Neural progenitor cell (in vitro differentiated cells): Measurements from ENCODE around the gene GCK. TPM values are rescaled to one million over a fixed set of nuclear protein-coding genes. Genes with fewer than 3 reads are reported as not detected.
"Not testable (repeated sequence)": the region's sequence is repeated elsewhere in the genome, so short reads cannot be mapped to it uniquely, and the experiment has no call there.

Experiments
- DNase-seq: peaks from one replicate; pipeline ENCODE4 v3.0.0-alpha.2; 2016; ENCODE audit warnings: low spot score
- H2AFZ ChIP-seq: fragments of 200-600 bp; sonication (generic); replicated peaks from 2 replicates; pipeline ENCODE4 v1.6.1; 2016; ENCODE audit warnings: antibody characterized with exemption
- H3F3A ChIP-seq: fragments of 200-600 bp; sonication (generic); 2 replicates; pipeline ENCODE4 v1.6.1; 2016; ENCODE audit warnings: antibody characterized with exemption, low read depth
- H3K27ac ChIP-seq: fragments of 200-600 bp; sonication (generic); 2 replicates; pipeline ENCODE4 v1.5.1; 2016; ENCODE audit warnings: mild to moderate bottlenecking
- H3K27me3 ChIP-seq: fragments of 200-600 bp; sonication (generic); 2 replicates; pipeline ENCODE4 v1.6.1; 2016; ENCODE audit warnings: mild to moderate bottlenecking, moderate library complexity
- H3K36me3 ChIP-seq: fragments of 200-600 bp; sonication (generic); 2 replicates; pipeline ENCODE4 v1.5.1; 2016
- H3K4me1 ChIP-seq: fragments of 200-600 bp; sonication (generic); 2 replicates; pipeline ENCODE4 v1.6.1; 2016; ENCODE audit warnings: mixed run types
- H3K4me2 ChIP-seq: fragments of 200-600 bp; sonication (generic); 2 replicates; pipeline ENCODE4 v1.6.1; 2016
- H3K4me3 ChIP-seq: fragments of 200-600 bp; sonication (generic); 2 replicates; pipeline ENCODE4 v1.5.1; 2016
- H3K79me2 ChIP-seq: fragments of 200-600 bp; sonication (generic); 2 replicates; pipeline ENCODE4 v1.6.1; 2016; ENCODE audit warnings: low read depth
- H3K9ac ChIP-seq: fragments of 200-600 bp; sonication (generic); 2 replicates; pipeline ENCODE4 v1.6.1; 2016
- H3K9me3 ChIP-seq: fragments of 200-600 bp; sonication (generic); 2 replicates; pipeline ENCODE4 v1.5.1; 2016; ENCODE audit warnings: low read depth
- H4K20me1 ChIP-seq: fragments of 200-600 bp; sonication (generic); 2 replicates; pipeline ENCODE4 v1.6.1; 2016; ENCODE audit warnings: low read depth
- H3K27ac Mint-ChIP-seq: 3 replicates; pipeline ENCODE4 v1.8.0; 2021; ENCODE audit warnings: mixed read lengths
- H3K27me3 Mint-ChIP-seq: 2 replicates; pipeline ENCODE4 v1.8.0; 2022; ENCODE audit warnings: low read depth, mild to moderate bottlenecking, inconsistent platforms, moderate library complexity, mixed read lengths; ENCODE audit not compliant: insufficient read depth
- H3K36me3 Mint-ChIP-seq: 3 replicates; pipeline ENCODE4 v1.8.0; 2021; ENCODE audit warnings: mixed read lengths
- H3K4me1 Mint-ChIP-seq: 3 replicates; pipeline ENCODE4 v1.8.0; 2021; ENCODE audit warnings: mixed read lengths
- H3K4me3 Mint-ChIP-seq: 3 replicates; pipeline ENCODE4 v1.8.0; 2021; ENCODE audit warnings: mild to moderate bottlenecking, moderate library complexity, mixed read lengths
- H3K9me3 Mint-ChIP-seq: 3 replicates; pipeline ENCODE4 v1.8.0; 2020; ENCODE audit warnings: mixed read lengths
- EZH2 ChIP-seq: fragments of 200-600 bp; sonication (generic); IDR thresholded peaks from 2 replicates; pipeline ENCODE4 v1.6.1; 2017; ENCODE audit warnings: antibody characterized with exemption, mild to moderate bottlenecking, moderate library complexity
- EZH2phosphoT487 ChIP-seq: fragments of 200-600 bp; sonication (generic); IDR thresholded peaks from 2 replicates; pipeline ENCODE4 v1.6.1; 2017; ENCODE audit warnings: antibody characterized with exemption
- total RNA-seq: library from RNA; depleted of rRNA; stranded (reverse); fragments of >200 nt; gene quantifications from 2 replicates; pipeline ENCODE4 v1.2.3, GENCODE V29; 2015; ENCODE audit warnings: low replicate concordance
- TF ChIP-seq, protein P1 (sequence below): fragments of 200-600 bp; sonication (generic); IDR thresholded peaks from 2 replicates; pipeline ENCODE4 v1.5.1; 2017; ENCODE audit warnings: antibody characterized with exemption, mild to moderate bottlenecking

GCK gene
- total RNA-seq, 1 donor from 2014 or later, result not detected

GRCh38 chr7:44177570-44178131 lies 11.6 kb downstream of the GCK start:
- Mint-ChIP-seq H3K36me3 (no peaks in the 10 kb centered on the region), H3K4me3 (no peak overlapping the region), H3K27me3 (peaks cover 2% of the 10 kb centered on the region), H3K4me1 (peaks cover 25% of the 10 kb centered on the region), H3K9me3 (peaks cover 11% of the 10 kb centered on the region), H3K27ac (peak overlapping the region; percentile 14)
- Histone ChIP-seq H3K9ac (no peak overlapping the region), H3K4me1 (peaks cover 4% of the 10 kb centered on the region), H3K27ac (no peak overlapping the region), H3F3A (no peaks in the 10 kb centered on the region), H3K27me3 (peaks cover 6% of the 10 kb centered on the region), H3K4me3 (no peak overlapping the region), H3K79me2 (no peaks in the 10 kb centered on the region), H3K36me3 (no peaks in the 10 kb centered on the region), H3K9me3 (no peaks in the 10 kb centered on the region), H3K4me2 (no peak overlapping the region), H4K20me1 (no peaks in the 10 kb centered on the region), H2AFZ (peak overlapping the region; percentile 53)
- TF ChIP-seq EZH2phosphoT487 (no peak), EZH2 (no peak)
- TF ChIP-seq, protein P1, sequence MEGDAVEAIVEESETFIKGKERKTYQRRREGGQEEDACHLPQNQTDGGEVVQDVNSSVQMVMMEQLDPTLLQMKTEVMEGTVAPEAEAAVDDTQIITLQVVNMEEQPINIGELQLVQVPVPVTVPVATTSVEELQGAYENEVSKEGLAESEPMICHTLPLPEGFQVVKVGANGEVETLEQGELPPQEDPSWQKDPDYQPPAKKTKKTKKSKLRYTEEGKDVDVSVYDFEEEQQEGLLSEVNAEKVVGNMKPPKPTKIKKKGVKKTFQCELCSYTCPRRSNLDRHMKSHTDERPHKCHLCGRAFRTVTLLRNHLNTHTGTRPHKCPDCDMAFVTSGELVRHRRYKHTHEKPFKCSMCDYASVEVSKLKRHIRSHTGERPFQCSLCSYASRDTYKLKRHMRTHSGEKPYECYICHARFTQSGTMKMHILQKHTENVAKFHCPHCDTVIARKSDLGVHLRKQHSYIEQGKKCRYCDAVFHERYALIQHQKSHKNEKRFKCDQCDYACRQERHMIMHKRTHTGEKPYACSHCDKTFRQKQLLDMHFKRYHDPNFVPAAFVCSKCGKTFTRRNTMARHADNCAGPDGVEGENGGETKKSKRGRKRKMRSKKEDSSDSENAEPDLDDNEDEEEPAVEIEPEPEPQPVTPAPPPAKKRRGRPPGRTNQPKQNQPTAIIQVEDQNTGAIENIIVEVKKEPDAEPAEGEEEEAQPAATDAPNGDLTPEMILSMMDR, result no peak
- peak; percentile 26 for DNase-seq

DNA sequence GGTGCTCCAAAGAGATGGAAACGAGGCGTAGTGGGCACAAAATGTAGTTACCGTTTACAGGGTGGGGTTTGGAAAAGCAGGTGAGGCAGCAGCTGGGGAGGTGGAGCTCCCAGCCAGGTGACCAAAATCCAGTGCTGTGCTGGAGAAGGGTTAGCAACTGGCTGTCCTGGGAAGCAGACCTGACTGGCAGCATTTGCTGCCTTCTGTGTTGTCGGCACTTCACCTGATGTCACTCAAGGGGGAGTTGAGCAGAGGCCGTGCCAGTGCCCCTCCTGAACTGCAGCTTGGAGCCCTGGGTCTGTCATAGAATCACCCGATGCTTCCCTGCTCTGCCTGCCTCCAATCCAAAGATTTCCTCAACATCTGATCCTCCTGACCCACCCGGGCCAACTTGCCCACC lies 12.8 kb downstream of the GCK start:
- no peaks in the 10 kb centered on the region for H3K36me3 Mint-ChIP-seq
- no peak overlapping the region for H3K27ac Mint-ChIP-seq
- Histone ChIP-seq H3F3A (no peaks in the 10 kb centered on the region), H3K79me2 (no peaks in the 10 kb centered on the region), H2AFZ (no peak overlapping the region), H3K36me3 (no peaks in the 10 kb centered on the region), H3K4me2 (no peak overlapping the region), H3K9me3 (no peaks in the 10 kb centered on the region), H3K4me1 (peaks cover 4% of the 10 kb centered on the region), H4K20me1 (no peaks in the 10 kb centered on the region), H3K4me3 (no peak overlapping the region), H3K27me3 (peaks cover 6% of the 10 kb centered on the region), H3K27ac (no peak overlapping the region), H3K9ac (no peak overlapping the region)
- H3K4me3 Mint-ChIP-seq, result no peak overlapping the region
- TF ChIP-seq EZH2 (no peak), EZH2phosphoT487 (no peak)
- TF ChIP-seq, protein P1, result no peak
- no peaks in the 10 kb centered on the region for H3K27me3 Mint-ChIP-seq
- DNase-seq, result no peak
- peaks cover 25% of the 10 kb centered on the region for H3K4me1 Mint-ChIP-seq
- peaks cover 6% of the 10 kb centered on the region for H3K9me3 Mint-ChIP-seq

- TF ChIP-seq, protein P1, result no peak
- TF ChIP-seq EZH2phosphoT487 (no peak), EZH2 (no peak)
- Histone ChIP-seq H3K4me3 (no peak overlapping the region), H4K20me1 (no peaks in the 10 kb centered on the region), H3K4me1 (peaks cover 4% of the 10 kb centered on the region), H2AFZ (no peak overlapping the region), H3K9me3 (no peaks in the 10 kb centered on the region), H3F3A (no peaks in the 10 kb centered on the region), H3K27me3 (peaks cover 6% of the 10 kb centered on the region), H3K9ac (no peak overlapping the region), H3K36me3 (no peaks in the 10 kb centered on the region), H3K79me2 (no peaks in the 10 kb centered on the region), H3K4me2 (no peak overlapping the region), H3K27ac (no peak overlapping the region)
- DNase-seq, result no peak
- Mint-ChIP-seq H3K9me3 (peaks cover 6% of the 10 kb centered on the region), H3K27me3 (no peaks in the 10 kb centered on the region), H3K36me3 (no peaks in the 10 kb centered on the region), H3K4me3 (no peak overlapping the region), H3K27ac (no peak overlapping the region), H3K4me1 (peaks cover 25% of the 10 kb centered on the region)
These were observed 13.5 kb downstream of the GCK start for GRCh38 chr7:44175730-44176129.

GRCh38 chr7:44174694-44174948 lies 14.6 kb downstream of the GCK start:
- not testable (repeated sequence) for H3K4me3 Mint-ChIP-seq, H3K9ac ChIP-seq, H3K9me3 Mint-ChIP-seq, H4K20me1 ChIP-seq, DNase-seq, H3K27me3 ChIP-seq, H3K9me3 ChIP-seq, H3K4me2 ChIP-seq, H3K27ac ChIP-seq, H3K79me2 ChIP-seq, H3K4me1 ChIP-seq, H3K27me3 Mint-ChIP-seq, H3K36me3 ChIP-seq, H3F3A ChIP-seq, H3K4me3 ChIP-seq, H3K27ac Mint-ChIP-seq, H2AFZ ChIP-seq, H3K36me3 Mint-ChIP-seq
- H3K4me1 Mint-ChIP-seq, result peaks cover 25% of the 10 kb centered on the region
